ENCODE data around the gene PECR.

The PECR gene

DNA sequence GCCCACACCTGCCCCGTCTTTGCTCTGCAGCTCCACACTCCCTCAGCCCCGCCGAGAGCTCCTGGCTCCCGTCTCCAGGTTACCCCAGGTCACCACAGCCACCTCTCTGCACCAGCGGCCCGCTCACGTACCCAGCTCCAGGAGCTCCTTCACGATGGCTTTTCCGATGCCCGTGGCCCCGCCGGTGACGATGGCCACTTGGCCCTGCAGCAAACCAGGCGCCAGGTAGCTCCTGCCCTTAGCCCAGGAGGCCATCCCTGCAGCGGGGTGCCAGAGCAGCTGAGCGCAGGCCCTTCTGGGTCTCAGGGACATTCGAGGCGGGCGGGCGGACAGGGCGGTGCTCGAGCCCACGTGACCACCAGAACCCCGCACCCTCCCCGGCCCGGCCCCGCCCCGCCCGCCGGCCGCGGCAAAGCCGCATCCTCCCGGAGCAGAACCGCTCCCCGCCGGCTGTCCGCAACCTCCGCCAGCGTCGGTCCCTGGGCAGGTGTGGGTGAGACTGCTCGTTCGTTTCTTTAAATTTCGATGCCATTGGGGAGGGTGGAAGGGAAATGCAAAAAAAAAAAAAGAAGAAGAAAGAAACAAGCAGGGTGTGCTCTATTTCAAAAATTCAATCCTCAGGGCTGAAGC lies at the start of gene PECR, which contains the start of gene TMEM169:
PECR (minus strand) TSS at position 323 of the 630 bp plus-strand sequence; CDS start at position 255, 68 bp downstream.
TMEM169 (plus strand) TSS at position 433 of the 630 bp plus-strand sequence. CDS start 14,045 bp downstream, outside the sequence.
- peak; percentile 65 for DNase-seq (ENCODE audit: low read depth)

DNA sequence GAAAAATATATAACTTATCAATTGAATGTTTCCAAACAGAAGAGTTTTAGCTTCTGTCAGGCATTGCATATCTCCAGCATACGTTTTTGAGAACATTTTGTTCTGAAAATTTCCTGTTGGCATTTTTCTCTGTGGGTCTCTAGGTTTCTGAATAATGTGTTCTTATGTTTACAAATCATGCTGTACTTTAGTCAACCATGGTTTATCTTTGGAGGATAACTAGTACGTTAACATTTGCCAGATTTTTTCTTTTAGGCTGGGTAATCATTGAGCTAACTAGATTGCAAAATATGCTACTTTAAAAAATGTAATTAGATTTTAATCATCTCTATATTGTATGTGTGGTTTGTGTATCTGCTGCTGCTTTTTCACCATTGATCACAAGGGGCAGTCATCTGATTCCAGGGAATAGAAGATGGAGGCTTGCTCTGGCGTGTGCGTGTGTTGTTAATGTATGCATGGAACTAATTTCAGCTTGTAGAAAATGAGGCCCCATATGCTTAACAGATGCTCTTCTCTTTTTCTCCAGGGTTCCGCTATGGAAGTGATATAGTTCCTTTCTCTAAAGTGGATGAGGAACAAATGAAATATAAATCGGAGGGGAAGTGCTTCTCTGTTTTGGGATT lies 48.9 kb upstream of the PECR start:
- no peak for DNase-seq (ENCODE audit: low read depth)

DNA sequence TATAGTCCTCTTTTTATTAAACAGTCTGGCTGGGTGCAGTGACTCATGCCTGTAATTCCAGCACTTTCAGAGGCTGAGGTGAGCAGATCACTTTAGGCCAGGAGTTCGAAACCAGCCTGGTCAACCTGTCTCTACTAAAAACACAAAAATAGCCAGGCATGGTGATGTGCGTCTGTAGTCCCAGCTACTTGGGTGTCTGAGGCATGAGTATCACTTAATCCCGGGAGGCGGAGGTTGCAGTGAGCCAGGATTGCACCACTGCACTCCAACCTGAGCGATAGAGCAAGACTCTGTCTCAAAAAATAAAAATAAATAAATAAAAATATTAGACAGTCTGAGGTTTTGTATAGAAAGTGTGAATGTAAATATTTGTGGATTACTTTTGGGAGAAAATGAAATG lies 45.3 kb upstream of the PECR start:
- no peak for DNase-seq (ENCODE audit: low read depth)

DNA sequence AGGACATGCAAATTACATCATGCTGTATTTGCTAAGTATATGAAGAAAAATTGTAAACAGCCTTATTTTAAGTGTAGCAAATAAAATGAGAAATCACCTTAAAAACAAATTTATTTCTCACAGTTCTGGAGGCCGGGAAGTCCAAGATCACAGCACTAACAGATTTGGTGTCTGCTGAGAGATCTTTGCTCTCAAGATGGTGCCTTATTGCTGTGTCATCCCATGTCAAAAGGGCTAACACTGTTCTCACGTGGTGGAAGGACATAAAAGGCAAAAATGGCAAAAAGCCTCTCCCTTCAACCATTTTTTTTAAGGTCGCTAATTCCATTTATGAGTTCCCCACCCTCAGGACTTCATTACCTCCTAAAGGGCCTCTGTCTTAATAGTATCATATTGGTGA lies 39.6 kb upstream of the PECR start:
- DNase-seq (ENCODE audit: low read depth) = no peak

DNA sequence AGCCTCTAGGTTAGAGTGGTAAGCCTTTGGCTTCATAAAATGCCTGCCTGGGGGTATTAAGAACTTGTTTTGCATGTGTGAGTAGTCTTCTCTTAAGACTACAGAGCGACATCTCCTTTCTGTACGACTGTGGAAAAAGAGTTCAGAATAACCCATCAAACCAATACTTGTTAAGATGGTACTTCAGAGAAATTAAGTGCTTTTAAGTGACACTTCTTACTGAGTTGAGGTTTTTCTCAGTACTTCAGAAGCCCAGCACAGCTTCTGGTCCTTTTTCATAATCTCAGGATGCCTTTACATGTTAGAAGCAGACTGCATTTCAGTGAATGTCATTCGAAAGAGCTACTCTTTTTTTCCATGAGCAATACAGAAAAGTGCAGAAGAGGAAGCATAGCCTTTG lies 38.4 kb upstream of the PECR start:
- no peak for DNase-seq (ENCODE audit: low read depth)

DNA sequence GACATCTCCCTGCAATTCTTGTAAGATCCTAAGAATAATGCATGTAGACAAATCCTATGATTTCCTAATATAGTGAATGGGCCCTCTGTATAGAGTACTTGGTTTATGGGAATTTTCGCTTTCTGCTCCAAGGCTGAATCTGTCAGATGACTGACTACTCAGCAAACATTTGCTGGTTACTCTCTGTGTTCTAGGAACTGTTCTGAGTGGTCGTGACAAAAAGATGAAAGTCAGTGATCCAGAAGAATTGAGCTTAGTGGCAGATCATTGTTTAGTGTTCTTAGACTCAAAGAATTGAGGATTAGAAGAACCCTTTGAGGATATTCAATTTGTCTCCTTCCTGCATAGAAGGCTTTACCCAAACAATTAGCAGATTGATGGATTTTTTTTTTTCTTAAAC lies 37.5 kb upstream of the PECR start:
- no peak for DNase-seq (ENCODE audit: low read depth)

DNA sequence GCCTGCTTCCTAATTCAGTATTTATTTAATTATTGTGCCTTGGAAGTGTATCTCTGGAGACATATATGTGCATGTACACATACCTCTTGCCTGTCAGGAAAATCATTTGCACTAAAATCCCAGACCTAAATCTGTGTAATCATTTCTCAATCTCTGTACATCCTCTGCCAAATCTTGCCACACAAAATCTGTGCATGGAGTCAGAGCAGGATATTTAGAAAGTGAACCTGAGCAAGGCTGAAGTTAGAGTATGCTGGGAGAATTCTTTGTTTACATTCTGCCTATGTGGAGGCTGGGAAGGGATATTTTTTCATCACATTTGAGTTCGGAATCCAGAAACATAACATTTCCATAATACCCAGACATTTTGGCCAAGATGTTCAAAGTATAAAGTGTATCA lies 36.9 kb upstream of the PECR start:
- no peak for DNase-seq (ENCODE audit: low read depth)

DNA sequence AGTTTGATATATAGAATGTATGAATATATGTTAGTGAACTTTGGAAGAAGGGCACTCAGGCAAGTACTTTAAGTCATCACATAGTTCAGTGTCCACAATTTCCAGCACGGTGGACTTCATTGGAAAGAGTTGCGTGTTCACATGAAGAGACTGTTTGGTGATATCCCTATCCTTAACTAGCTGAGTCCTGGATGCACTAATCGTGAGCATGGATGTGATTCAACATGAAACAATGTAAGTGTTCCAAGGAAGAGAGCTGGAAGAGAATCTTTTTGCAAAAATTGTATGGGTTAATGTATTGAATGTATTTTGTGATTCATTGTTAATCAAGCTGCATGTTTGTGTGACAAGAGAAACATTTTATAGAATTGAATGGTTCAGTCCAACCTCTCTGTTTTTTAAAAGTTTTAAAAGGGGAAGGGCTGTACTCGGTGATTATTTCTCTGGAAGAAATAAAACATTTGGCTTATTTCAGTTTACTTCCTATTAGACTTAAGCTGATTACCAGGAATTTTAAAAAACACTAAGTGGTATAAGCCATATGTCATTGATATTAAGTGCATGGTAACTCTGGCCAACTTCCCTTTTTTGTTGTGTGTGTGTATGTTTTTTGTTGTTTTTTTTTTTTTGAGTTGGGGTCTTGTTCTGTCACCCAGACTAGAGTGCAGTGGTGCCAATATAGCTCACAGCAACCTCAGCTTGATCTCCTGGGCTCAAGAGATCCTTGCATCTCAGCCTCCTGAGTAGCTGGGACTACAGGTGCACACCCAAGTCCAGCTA lies 36.1 kb upstream of the PECR start:
- no peak for DNase-seq (ENCODE audit: low read depth)

DNA sequence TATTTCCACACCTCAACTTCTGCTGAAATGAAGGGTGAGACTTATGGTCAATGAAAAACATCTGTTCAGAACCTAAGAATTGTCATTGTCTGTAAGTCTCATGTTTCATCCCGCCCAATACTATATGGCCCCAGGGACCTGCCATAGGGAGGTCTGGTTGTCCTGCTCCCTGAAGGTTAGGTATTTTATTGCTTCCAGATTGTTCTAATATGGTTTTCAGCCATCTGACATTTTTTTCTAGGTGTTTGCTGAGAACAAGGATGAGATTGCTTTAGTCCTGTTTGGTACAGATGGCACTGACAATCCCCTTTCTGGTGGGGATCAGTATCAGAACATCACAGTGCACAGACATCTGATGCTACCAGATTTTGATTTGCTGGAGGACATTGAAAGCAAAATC lies 34.8 kb upstream of the PECR start:
- DNase-seq (ENCODE audit: low read depth) = no peak

DNA sequence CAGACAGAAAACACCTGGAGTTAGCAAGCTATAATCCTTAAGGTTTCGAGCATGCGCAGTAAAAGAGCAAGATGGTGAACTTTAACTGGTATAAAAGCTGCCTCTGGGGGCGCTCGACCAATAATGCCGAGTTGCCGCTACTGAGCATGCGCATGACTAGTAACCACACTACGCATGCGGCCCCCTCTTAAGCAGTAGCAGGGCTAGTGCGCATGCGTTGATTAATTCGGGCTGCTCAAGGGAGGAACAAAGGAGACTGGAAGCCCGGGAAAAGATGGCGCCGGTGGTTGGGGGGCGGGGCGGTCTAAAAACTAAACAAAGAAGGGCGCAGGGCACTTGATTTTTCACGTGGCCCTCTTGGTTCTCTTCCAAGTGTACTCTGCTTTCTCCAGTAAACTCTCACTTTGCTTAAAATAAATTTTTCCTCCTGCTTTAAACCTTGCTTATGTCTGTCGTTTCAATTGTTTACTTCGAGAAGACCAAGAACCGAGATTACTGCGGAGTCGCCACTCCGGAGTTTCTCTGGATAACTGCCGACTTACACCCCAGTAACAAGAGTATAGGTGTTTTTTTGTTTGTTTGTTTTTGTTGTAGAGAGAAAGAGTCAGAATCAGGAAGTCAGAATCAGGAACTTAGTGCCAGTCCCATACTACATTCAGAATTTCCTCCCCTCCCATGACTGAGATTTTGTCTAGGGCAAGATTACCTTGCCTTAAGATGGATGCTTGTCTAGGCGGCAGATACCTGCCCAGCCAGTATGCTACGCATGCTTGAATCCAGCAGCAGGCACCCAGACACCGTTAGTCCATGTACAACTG lies 33.3 kb upstream of the PECR start:
- peak; percentile 95 for DNase-seq (ENCODE audit: low read depth)

DNA sequence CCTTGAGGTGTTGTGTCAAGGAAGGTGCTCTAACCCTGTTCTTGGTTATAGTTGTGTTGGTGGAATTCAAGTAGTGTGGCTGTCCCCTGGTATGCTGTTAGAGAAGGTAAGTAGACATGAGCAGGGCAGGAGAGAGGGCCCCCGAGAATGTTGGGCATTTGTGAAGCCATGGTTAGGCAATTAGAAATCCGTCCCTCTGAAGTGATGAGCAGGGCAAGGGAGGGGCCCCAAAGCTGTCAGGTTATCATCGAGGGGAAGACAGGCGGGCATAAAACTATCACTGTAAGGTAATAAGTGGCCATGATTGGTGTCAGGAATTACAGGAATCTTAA lies 32.7 kb upstream of the PECR start:
- DNase-seq (ENCODE audit: low read depth) = no peak

DNA sequence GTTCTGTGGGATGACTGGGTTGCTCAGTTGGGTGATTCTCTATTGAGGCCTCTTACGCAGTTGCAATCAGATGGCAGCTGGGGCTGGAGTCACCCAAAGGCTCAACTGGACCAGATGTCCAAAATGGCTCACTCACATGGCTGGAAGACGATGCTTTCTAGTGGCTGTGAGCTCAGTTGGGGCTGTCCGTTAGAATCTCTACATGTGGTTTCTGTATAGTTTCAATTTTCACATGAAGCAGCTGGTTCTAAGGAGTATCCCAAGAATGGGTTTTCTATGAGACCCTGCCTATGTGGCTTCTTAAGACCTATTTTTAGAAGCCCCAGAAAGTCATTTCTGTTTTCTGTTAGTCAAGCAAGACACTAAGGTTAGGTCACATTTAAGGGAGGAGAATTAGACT lies 32.0 kb upstream of the PECR start:
- DNase-seq (ENCODE audit: low read depth) = no peak

DNA sequence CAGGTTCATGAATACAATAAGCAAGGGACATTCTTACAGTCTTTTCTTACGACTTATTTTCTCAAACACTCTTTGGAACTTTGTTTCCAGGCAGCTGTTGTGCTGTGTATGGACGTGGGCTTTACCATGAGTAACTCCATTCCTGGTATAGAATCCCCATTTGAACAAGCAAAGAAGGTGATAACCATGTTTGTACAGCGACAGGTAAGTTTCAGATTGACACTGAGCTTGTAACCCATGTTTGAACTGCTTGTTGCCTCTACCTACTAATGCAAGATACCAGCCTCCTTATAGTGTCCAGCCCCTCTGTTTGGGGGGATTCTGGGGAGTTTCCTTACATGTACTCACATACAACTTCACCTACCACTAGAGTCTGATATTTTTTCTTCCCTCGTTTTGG lies 31.3 kb upstream of the PECR start:
- no peak for DNase-seq (ENCODE audit: low read depth)

DNA sequence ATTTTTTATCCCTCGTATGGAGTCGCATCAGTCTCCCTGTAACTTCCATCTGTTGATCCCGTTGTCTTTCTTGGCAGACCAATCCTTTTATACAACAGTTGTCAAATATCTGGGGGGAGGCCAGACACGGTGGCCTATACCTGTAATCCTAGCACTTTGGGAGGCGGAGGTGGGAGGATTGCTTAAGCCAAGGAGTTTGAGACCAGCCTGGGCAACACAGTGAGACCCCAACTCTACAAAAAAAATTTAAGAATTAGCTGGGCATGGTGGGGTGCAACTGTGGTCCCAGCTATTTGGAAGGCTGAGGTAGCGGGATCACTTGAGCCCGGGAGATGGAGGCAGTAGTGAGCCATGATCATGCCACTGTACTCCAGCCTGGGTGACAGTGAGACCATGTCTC lies 29.5 kb upstream of the PECR start:
- DNase-seq (ENCODE audit: low read depth) = no peak

DNA sequence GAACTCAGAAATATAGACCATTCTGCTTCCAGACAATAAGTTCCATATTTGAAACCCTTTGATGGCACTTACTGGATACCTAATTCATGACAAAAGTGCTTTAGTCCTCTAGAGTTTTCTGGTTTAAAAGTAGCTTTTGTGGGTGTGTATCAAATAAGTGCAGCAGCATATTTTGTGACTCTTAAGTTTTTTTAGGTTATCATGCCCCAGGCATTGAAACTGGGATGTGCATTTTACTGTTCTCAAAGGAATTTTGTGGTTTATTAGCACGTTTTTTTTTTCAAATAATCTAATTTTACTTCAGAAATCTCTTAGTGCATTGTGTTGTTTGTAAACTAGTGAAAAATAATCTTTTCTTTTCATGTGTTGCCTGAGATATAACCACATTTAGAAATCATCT lies 29.0 kb upstream of the PECR start:
- DNase-seq (ENCODE audit: low read depth) = no peak

DNA sequence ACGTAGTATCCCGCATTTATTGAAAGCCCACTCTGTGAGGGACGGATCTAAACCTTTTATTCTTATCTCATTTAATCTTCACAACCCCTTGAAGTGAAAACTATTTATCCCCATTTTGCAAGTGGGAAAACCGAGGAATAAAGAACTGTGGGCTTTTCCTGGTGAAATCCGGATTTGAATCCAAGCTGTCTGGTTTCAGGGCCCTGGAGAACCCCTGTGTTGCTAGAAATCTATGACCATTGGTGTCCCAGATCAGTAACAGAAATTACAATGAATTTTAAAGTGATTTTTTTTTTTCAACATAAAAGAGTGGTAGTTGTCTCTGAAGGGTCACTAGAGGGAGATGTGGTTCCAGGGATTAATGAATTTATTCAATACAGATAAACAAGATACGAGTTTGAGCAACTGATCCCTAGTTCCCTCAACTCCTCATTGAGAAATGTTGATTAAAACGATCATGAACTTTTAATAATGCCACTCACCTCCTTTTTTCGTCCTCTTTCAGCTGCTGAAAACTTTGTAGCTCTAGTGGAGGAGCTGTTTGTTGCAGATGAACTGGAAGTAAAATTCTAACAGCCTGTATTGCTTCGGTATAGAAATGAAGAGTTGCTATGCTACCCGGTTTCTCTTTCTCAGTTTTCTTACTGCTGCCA lies 28.5 kb upstream of the PECR start:
- DNase-seq (ENCODE audit: low read depth) = no peak

DNA sequence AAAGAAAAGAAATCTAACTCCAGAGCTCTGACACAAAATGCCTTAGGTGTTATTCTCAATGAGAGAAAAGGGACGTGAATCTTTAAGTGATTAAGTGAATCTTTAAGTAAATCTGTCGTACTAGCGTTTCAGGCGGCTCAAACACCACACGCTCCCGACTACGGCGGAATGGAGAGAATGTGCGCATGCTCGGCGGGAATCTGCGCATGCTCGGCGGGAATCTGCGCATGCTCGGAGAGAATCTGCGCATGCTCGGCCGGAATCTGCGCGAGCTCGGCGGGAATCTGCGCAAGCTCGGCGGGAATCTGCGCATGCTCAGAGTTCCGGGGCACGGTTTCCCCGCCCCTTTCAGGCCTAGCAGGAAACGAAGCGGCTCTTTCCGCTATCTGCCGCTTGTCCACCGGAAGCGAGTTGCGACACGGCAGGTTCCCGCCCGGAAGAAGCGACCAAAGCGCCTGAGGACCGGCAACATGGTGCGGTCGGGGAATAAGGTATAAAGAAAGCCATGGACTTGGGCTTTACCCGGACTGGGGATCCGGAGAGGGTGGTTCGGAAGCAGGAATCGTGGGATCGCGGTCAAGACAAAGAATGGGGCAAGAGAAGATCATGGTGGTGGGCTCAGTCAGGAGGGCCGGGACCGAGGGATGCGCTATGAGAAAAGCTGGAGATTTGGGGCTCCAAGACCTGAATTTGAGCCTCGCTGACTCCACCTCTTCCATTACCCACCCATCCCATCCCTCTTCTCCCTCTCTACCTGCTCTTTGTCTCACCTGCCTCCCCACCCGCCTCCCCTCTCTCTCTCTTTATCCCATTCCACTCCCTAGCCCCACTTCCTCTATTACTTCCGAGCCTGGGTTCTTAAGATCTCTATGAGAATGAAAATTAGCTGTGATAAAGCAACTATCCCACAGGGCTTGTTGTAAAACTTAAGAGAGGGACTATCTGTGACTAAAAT lies 27.6 kb upstream of the PECR start, which contains the start of gene XRCC5:
XRCC5 (plus strand) TSS at position 382 of the 955 bp plus-strand sequence; CDS start at position 471, 89 bp downstream.
- DNase-seq (ENCODE audit: low read depth) = peak; percentile 91

DNA sequence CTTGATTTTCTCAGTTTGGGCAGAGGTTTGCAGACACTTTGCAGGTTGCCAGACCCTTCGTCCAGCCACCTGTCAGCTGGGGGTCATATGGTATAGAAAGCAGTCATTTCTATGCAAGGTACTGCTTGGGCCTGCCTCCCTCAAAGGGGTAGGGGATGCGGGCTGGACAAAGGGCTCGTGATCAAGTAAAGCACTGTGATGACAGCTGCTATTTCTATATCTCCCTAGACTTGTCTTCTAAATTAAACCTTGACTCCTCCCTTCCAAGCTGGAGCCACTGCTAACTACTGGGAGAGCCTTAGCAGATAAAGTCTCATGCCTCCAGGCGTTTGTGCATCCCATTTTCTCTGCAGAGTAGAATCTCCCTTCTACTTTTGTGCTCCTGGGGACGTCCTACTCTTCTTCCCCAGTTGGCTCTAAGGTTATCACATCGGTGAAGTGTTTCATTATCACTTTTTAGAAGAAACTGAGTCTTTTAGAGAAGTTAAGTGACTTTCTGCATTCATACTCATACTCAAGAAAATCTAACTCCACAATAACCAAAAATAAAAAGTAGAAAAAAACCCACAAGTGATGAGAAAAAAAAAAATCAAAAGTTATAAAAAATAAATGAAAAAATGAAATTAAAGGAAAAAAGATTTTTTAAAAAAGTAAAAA lies 26.8 kb upstream of the PECR start:
- no peak for DNase-seq (ENCODE audit: low read depth)

DNA sequence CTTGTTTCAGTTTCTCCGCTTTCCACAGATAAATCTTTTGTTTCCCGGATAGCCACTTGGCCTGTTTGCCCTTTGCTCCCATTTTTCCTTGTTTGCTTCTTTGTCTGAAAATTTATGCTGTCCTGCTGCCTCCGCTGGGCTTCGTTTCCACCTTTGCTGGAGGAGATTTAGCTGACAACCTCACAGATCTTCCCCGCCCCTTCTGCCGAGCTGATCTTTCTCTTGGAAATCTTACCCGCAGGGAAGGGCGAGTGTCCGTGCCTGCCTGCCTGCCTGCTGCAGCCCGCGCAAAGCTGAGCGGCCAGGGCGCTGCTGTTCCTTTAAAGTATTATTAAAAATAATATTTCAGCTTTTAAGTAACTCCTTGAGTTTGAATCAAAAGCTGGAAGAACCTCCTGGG lies 26.2 kb upstream of the PECR start:
- no peak for DNase-seq (ENCODE audit: low read depth)

DNA sequence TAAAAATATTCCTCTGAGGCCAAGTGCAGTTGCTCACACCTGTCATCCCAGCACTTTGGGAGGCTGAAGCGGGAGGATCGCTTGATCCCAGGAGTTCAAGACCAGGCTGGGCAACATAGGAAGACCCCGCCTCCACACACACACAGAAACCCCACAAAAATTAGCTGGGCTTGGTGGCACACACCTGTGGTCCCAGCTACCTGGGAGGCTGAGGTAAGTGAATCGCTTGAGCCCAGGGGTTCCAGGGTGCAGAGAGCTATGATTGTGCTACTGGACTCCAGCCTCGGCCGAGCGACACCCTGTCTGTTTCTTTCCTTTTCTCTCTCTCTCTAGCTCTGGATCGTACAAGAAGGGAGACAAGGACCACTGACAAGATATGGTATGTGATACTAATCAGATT lies 25.7 kb upstream of the PECR start:
- DNase-seq (ENCODE audit: low read depth) = no peak

Data from T-helper 22 cell (primary cell).